Smooth muscle cell (in vitro differentiated cells): ENCODE measurements around the gene NUP88. TPM values are rescaled to one million over a fixed set of nuclear protein-coding genes. Genes with fewer than 3 reads are reported as not detected.

Experiments
- DNase-seq: peaks from one replicate; lab custom pipeline; 2025; ENCODE audit not compliant: unreplicated experiment; lab: John Stamatoyannopoulos, UW
- H2AFZ ChIP-seq: fragments of 200-600 bp; sonication (generic); 2 replicates; pipeline ENCODE4 v1.6.0; 2016; ENCODE audit warnings: antibody characterized with exemption, low read depth, mild to moderate bottlenecking
- H3F3A ChIP-seq: fragments of 200-600 bp; sonication (generic); 2 replicates; pipeline ENCODE4 v1.6.0; 2017; ENCODE audit warnings: antibody characterized with exemption, low read depth
- H3K27ac ChIP-seq: fragments of 200-600 bp; sonication (generic); 2 replicates; pipeline ENCODE4 v1.5.1; 2016; ENCODE audit warnings: low read depth, mild to moderate bottlenecking
- H3K27me3 ChIP-seq: fragments of 200-600 bp; sonication (generic); 2 replicates; pipeline ENCODE4 v1.6.1; 2016; ENCODE audit warnings: low read depth, mild to moderate bottlenecking
- H3K36me3 ChIP-seq: fragments of 200-600 bp; sonication (generic); 2 replicates; pipeline ENCODE4 v1.5.1; 2016; ENCODE audit warnings: low read depth
- H3K4me1 ChIP-seq: fragments of 200-600 bp; sonication (generic); 2 replicates; pipeline ENCODE4 v1.5.1; 2016; ENCODE audit warnings: low read depth
- H3K4me2 ChIP-seq: fragments of 200-600 bp; sonication (generic); 2 replicates; pipeline ENCODE4 v1.6.0; 2016; ENCODE audit warnings: mild to moderate bottlenecking
- H3K4me3 ChIP-seq: fragments of 200-600 bp; sonication (generic); 2 replicates; pipeline ENCODE4 v1.5.1; 2016; ENCODE audit warnings: mild to moderate bottlenecking
- H3K79me2 ChIP-seq: fragments of 200-600 bp; sonication (generic); 2 replicates; pipeline ENCODE4 v1.6.0; 2016; ENCODE audit warnings: low read depth, mild to moderate bottlenecking
- H3K9ac ChIP-seq: fragments of 200-600 bp; sonication (generic); 2 replicates; pipeline ENCODE4 v1.6.0; 2016; ENCODE audit warnings: low read depth
- H3K9me3 ChIP-seq: fragments of 200-600 bp; sonication (generic); replicated peaks from 2 replicates; pipeline ENCODE4 v1.5.1; 2016; ENCODE audit warnings: low read depth
- H4K20me1 ChIP-seq: fragments of 200-600 bp; sonication (generic); 2 replicates; pipeline ENCODE4 v1.6.0; 2016; ENCODE audit warnings: low read depth
- WGBS: methylation state at CpG from one replicate; pipeline ENCODE4 v1.1.7; 2016; ENCODE audit warnings: low lambda C conversion rate; 5-methylcytosine and 5-hydroxymethylcytosine counted together
- polyA plus RNA-seq: library from polyadenylated mRNA; unstranded; fragments of >200 nt; fragmentation: Nextera tagmentation; extraction: Ambion mirVana; gene quantifications from 2 replicates; pipeline ENCODE4 v1.2.1, GENCODE V29; 2016
- total RNA-seq: library from RNA; depleted of rRNA; stranded (reverse); fragments of >200 nt; gene quantifications from 2 replicates; pipeline ENCODE4 v1.2.3, GENCODE V29; 2014
- TF ChIP-seq, protein P1 (sequence below): fragments of 200-600 bp; sonication (generic); IDR thresholded peaks from 2 replicates; pipeline ENCODE4 v1.5.1; 2017; ENCODE audit warnings: borderline replicate concordance, mild to moderate bottlenecking, antibody characterized with exemption; ENCODE audit not compliant: insufficient read depth, poor library complexity, severe bottlenecking

NUP88 gene
- total and polyA plus RNA-seq, 2 experiments from 2014 or later = 31.2 to 47.4 TPM

DNA sequence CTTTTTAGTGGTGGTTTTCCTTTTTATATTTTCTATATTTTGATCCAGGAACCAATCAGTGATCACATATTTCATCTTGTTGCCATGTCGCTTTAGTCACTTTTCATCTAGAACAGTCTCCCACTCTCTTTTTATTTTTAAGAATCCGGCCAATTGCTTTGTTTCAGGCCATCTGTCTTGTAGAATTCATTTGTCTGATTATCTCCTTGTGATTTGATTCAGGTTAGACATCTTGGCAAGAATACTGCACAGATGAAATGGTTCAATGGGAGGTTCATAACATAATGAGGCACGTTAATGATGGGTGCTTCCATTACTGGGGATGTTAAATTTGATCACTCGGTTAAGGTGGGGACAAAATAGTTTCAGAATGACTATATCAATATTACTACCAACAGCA, 49.1 kb downstream of the NUP88 start:
- Histone ChIP-seq H3K9me3 (no peaks in the 10 kb centered on the region), H4K20me1 (no peaks in the 10 kb centered on the region), H3F3A (no peaks in the 10 kb centered on the region), H3K27ac (no peak overlapping the region), H3K4me1 (no peaks in the 10 kb centered on the region), H3K27me3 (no peaks in the 10 kb centered on the region), H3K4me3 (no peak overlapping the region), H3K79me2 (no peaks in the 10 kb centered on the region), H3K36me3 (no peaks in the 10 kb centered on the region), H2AFZ (no peak overlapping the region), H3K4me2 (no peak overlapping the region), H3K9ac (no peak overlapping the region)
- DNase-seq = no peak
- WGBS = over 99% methylated on average over 4 of the region's 4 CpGs
- TF ChIP-seq, protein P1, sequence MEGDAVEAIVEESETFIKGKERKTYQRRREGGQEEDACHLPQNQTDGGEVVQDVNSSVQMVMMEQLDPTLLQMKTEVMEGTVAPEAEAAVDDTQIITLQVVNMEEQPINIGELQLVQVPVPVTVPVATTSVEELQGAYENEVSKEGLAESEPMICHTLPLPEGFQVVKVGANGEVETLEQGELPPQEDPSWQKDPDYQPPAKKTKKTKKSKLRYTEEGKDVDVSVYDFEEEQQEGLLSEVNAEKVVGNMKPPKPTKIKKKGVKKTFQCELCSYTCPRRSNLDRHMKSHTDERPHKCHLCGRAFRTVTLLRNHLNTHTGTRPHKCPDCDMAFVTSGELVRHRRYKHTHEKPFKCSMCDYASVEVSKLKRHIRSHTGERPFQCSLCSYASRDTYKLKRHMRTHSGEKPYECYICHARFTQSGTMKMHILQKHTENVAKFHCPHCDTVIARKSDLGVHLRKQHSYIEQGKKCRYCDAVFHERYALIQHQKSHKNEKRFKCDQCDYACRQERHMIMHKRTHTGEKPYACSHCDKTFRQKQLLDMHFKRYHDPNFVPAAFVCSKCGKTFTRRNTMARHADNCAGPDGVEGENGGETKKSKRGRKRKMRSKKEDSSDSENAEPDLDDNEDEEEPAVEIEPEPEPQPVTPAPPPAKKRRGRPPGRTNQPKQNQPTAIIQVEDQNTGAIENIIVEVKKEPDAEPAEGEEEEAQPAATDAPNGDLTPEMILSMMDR = no peak

DNA sequence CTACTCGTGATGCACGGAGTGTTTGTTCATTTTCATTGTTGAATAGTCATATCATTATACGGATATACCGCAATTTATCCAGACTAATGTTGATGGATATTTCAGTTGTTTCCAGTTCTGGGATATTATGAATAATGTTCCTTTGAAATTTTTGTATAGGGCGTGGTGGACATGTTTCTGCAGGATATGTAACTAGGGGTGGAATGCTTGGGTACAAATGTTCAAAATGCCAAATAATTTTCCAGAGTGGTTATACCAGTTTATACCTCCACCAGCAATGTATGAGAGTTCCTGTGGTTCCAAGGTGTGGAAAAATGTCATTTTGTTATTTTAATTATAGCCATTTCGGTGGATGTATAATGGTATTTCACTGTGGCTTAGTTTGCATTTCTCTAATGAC, 53.6 kb downstream of the NUP88 start:
- DNase-seq = no peak
- Histone ChIP-seq H4K20me1 (no peaks in the 10 kb centered on the region), H3K4me1 (no peaks in the 10 kb centered on the region), H3K9ac (no peak overlapping the region), H3K79me2 (no peaks in the 10 kb centered on the region), H3K4me2 (no peak overlapping the region), H3K27ac (peak overlapping the region; percentile 1), H3K9me3 (no peaks in the 10 kb centered on the region), H2AFZ (no peak overlapping the region), H3K4me3 (no peak overlapping the region), H3K27me3 (no peaks in the 10 kb centered on the region), H3F3A (no peaks in the 10 kb centered on the region), H3K36me3 (peaks cover 14% of the 10 kb centered on the region)
- TF ChIP-seq, protein P1 = no peak
- 93% methylated on average over 6 of the region's 6 CpGs for WGBS

DNA sequence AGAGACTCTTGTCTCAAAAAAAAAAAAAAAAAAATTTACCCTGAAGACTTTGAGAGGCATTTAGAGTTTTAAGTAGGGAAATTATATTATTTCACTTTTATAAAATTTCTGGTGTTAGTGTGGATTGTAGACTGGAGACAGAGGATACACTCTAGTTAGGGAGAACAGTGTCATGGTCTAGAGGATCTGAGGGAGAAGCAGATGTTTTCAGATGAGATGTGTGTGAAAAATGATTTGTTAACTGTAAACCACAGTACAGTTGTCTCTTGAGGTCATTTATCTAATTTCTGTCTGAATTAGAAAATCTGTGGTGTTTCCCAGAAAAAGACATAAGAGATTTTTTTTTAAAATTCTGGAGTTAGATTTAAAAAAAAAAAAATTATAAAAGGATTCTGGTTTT, 54.8 kb downstream of the NUP88 start:
- no peaks in the 10 kb centered on the region for H3K9me3 ChIP-seq
- H4K20me1 ChIP-seq = no peaks in the 10 kb centered on the region
- H3K27me3 ChIP-seq = no peaks in the 10 kb centered on the region
- peak overlapping the region; percentile 1 for H3K27ac ChIP-seq
- H3K4me3 ChIP-seq = no peak overlapping the region
- no peak for DNase-seq
- TF ChIP-seq, protein P1 = no peak
- H3K9ac ChIP-seq = no peak overlapping the region
- H3K36me3 ChIP-seq = peaks cover 14% of the 10 kb centered on the region
- no peaks in the 10 kb centered on the region for H3F3A ChIP-seq
- H3K79me2 ChIP-seq = no peaks in the 10 kb centered on the region
- no peak overlapping the region for H2AFZ ChIP-seq
- no peak overlapping the region for H3K4me2 ChIP-seq
- no peaks in the 10 kb centered on the region for H3K4me1 ChIP-seq

DNA sequence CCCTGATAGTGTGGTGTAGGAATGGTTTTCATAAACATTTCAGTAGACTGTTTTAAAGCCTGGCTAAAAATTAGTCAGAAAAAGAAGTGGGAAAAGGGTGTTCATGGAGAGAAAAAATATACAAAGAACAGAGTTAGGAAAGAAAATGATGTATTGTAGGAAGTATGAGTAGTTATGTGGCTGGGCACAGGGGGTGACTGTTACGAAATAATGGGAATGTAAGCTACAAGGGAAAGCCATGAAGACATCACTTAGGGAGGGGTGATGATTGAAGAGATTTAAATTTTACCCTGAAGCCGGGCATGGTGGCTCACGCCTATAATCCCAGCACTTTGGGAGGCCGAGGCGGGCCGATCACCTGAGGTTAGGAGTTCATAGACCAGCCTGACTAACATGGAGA, 55.3 kb downstream of the NUP88 start:
- no peak overlapping the region for H3K9ac ChIP-seq
- no peak overlapping the region for H2AFZ ChIP-seq
- no peaks in the 10 kb centered on the region for H3K79me2 ChIP-seq
- DNase-seq = no peak
- no peak overlapping the region for H3K27ac ChIP-seq
- 87% methylated on average over 6 of the region's 6 CpGs for WGBS
- H3K4me2 ChIP-seq = no peak overlapping the region
- H3F3A ChIP-seq = no peaks in the 10 kb centered on the region
- H3K4me1 ChIP-seq = no peaks in the 10 kb centered on the region
- H3K27me3 ChIP-seq = no peaks in the 10 kb centered on the region
- H4K20me1 ChIP-seq = no peaks in the 10 kb centered on the region
- no peak overlapping the region for H3K4me3 ChIP-seq
- peaks cover 14% of the 10 kb centered on the region for H3K36me3 ChIP-seq
- no peaks in the 10 kb centered on the region for H3K9me3 ChIP-seq
- TF ChIP-seq, protein P1 = no peak
